ENCODE measurements around the gene TBC1D2B.
A peak's percentile ranks its signal among the peaks of the same experiment; 100 is the strongest.

Gene TBC1D2B

DNA sequence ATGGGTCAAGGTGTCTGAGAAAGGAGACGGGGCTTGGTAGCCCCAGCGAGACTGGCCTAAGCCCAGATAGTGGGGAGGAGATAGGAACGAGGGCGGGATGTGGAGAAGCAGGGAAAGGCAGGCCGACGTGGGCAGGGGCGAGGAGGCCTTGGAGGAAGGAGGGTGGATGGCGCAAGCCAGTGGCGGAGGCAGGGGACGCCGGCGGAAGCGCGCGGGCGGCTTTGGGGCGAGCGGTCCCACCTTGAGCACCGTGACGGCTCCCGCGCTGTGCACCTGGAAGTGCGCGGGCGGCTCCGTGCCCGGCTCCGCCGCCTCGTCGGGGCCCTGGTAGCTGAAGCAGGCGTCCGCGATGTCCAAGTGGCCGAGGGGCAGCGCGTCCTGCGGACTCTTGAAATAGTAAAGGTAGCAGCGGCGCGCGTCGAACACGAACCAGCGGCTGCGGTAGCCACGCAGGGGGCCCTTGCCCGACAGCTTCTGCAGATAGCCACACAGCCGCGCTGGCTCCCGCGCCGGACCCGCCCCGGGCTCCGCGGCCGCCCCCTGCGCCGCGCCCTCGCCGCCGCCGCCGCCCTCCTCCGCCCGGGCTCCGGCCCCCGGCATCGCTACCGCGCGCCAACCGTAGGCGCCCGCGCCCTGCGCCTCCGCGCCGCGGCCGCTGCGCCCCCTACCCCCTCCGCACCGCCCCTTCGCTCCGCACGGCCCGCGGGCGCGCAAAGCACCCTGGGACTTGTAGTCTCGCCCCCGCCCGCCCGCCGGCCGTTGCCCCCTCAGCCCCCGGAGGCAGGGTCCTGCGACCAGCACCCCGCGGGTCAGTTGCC, at the start of gene TBC1D2B:
Gene TBC1D2B (minus strand): TSS at position 659 of the 818 bp plus-strand sequence. CDS start 59 bp downstream, at position 600.
- peak; percentile 55 for DNase-seq (ENCODE audit: low read depth)

DNA sequence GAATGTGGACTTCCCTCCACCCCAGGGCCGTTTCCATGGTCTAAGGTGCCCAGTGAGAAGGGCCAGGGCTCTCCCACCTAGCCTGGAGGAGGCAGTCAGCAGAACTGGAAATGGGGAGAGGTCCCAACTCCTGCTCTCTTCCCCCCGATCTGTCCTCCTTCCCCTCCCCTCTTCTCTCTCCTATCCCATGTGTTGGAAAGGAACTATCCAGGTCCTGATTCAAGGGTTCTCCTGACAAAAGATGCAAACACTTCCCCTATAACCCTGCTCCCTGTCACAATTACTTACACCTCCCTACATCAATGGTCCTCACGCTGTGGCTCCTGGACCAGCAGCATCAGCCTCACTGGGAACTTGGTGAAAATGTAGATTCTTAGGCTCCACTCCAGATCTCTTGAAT, 47.8 kb upstream of the TBC1D2B start:
- DNase-seq (ENCODE audit: low read depth): no peak

DNA sequence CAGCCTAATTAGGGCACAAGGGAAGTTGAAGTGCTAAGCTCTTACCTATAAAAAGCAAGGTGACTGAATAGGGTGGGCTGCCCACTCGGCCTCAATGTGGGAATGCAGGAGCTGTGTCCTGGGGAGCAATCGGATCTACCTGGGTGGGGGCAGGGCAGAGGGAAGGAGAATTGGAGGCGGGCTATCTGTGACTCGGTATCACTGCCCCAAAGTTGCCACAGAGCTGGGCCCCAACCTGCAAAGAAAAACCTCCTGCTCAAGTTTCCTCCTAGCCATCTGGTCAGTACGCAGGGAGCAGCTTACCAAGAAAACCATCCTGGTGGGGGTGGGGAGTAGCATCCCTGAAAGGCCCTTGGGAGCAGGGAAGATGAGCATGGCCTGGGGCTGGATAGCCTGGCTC, 43.0 kb upstream of the TBC1D2B start:
- no peak for DNase-seq (ENCODE audit: low read depth)

DNA sequence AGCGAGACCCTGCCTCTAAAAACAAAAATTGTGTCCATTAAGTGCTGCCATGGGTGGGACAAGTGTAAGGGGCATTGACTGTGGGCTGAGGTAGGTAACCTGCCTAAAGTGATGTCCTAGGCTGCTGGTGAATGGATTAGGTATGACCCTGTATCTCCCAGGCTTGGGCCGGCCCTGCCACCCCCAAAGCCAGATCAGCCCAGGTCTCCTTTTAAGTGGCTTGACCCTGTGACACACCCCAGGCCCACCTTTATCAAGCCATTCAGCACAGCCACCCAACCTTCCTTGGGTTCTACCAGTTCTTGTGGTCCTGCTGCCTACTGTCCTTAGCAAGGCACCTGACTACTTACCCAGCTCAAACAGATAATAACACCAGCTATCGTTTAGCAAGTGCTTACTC, 35.0 kb upstream of the TBC1D2B start:
- no peak for DNase-seq (ENCODE audit: low read depth)

DNA sequence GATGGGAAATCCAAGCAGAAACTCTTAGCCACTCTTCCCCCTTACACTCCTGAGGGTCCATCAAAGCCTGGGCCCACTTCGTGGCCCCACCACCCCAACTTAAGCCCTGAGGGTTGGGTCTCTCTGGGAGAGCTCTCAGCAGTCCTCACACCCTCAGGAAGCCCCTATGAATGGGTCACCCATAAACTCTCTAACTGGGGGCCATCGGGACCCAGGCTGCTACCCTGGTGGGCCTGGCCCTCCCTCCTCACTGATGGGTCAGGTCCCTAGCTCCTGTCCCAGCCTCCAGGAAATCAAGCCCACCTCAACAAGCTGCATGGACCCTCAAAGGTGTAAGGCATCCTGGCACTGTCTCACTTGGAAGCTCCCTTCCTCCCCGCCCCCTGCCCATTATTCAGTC, 34.3 kb upstream of the TBC1D2B start:
- DNase-seq (ENCODE audit: low read depth): no peak

DNA sequence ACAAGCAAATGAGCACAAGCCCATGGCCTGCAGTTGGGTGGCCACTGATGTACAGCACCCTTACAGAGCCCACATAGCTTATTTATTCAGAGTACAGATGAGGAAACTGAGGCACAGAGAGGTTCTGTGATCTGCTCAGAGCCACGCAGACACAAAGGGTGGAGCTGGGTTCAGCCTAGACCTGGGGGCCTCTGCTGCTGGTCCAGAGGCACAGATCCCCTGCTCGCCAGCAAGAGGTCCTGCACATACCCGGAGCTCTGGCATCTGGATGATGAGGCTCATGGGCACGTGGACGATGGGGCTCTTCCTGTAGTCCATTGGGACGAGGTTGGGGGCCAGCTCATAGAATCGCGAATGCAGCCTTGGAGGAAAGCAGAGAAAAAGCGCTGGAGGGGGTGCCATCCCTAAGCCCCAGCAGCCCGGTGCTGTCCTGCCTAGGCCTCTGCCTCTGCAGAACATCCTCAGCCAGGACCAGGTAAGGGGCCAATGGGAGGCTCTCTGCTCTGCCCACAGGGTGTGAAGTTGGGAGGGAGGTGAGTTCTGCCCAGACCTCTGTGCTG, 33.5 kb upstream of the TBC1D2B start:
- no peak for DNase-seq (ENCODE audit: low read depth)

DNA sequence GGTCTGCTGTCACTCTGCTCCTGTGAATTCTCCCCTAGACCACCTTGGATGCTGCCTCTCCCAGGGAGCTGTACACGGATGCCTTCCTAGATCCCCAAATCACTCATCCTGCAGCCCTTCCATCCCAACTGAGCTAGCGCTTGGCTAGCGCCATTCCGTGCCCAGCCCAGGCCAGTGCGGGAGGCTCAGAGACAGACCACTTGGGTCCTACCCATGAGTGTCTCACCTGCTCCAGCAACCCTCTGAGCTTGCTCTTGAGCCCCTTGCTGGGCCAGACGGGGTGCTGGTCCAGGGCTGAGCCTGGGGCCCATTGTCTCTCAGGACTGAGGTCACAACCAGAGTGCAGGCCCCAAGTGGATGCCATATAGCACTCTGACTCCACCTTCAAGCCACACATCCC, 32.6 kb upstream of the TBC1D2B start:
- no peak for DNase-seq (ENCODE audit: low read depth)

DNA sequence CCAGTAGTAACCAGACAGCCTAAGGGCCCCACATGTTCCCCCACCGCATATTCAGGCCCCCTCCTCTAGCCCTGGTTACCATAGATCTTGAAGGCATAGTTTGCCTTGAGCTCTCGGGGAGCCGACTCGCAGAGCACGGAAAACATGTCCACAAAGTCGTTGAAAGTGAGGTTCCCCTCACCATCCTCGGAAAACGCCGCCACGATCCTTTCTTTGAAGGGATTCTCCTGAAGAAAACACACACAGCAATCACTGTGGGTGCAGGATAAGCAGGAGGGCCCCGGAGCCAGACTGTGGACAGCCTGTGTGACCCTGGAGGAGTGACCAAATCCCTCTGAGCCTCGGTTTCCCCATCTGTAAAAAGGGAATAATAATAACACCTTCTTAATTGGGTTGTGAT, 31.6 kb upstream of the TBC1D2B start:
- DNase-seq (ENCODE audit: low read depth): no peak

DNA sequence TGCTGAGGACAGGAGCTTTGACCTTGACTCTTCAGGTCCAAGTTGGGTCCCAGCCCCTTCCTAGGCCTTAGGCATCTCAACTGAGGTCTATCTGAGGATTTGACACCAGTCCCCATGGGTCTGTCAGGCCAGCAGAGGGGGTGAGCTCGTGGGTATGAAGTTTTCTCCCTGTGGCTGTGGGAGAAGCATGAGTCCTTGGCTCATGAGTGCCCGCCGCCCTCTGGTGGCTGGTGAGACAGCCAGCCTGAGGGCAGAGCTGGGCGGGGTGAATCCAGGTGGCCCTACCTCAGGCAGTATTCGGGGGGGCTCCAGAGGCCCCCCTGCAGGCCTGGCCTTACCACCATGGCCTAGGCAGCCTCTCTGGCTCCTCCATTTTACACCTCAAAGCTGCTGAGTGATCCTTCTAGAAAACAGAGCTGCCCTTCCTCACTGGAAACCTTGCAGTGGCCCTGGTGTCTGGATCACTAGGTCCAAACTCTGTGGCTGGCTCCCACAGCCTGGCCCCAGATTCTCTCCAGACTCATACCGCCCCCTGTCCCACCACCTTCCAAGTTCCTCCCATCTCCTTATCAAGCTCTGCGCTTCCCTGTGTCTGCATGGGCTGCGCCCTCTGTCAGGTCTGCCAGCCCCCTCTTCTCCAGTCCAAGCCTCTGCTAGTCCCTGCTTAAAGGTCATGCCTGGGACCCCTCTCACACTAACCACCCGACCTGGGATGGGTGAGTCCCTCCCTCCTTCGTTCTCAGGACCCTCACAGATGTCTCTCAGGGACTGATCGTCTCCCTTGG, 31.0 kb upstream of the TBC1D2B start:
- DNase-seq (ENCODE audit: low read depth): peak; percentile 81

DNA sequence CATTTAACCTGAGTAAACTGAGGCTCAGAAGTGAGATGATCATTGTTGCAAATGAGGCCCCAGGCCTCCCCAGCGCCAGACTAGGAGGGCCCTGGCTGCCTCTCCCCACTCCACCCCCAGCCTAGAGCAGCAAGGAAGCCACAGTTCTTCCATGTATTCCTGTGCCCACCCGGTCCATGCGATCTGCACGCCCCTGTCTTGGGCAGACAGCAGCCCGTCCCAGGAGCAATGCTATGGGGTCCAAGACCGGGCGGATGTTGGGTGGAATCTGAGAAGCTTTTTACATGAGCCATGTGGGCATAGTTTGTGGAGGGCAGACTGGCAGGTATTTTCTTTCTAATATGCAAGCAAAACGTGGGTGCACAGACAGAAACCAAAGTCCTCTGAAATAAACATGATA, 30.0 kb upstream of the TBC1D2B start:
- DNase-seq (ENCODE audit: low read depth): no peak

DNA sequence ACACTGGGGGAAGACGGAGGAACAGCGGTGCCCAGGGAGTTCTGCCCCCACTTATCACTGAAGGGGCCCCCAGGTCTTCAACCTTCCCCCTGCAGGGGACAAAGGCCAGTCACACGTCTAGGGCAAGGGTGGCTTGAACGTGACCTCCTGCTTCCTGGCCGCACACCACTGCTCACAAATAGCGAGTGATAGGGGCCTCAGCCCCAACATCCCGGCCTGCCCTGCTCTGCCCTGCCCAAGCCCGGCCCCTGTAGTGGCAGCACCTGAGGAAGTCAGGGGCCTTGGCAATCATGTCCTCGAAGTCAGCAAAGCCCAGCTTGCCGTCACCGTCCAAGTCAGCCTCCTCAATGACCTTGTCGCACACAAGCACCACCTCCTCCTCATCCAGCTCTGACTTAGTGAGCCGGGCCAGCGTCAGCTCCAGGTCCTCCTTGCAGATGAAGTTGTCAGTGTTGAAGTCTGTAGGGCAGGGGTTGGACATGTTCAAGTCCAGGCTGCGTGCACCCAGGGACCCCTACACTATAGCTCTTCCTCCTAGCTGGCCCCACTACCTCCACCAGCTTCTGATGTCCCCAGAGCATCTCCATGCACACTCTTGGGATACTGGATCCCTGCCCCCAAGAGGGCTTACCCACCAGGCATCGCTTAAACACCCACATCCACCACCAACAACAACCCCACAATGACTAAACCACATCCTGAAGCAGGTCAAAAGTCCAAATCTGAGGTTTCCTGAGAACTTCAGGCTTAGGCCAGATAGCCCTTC, 28.1 kb upstream of the TBC1D2B start:
- DNase-seq (ENCODE audit: low read depth): no peak

DNA sequence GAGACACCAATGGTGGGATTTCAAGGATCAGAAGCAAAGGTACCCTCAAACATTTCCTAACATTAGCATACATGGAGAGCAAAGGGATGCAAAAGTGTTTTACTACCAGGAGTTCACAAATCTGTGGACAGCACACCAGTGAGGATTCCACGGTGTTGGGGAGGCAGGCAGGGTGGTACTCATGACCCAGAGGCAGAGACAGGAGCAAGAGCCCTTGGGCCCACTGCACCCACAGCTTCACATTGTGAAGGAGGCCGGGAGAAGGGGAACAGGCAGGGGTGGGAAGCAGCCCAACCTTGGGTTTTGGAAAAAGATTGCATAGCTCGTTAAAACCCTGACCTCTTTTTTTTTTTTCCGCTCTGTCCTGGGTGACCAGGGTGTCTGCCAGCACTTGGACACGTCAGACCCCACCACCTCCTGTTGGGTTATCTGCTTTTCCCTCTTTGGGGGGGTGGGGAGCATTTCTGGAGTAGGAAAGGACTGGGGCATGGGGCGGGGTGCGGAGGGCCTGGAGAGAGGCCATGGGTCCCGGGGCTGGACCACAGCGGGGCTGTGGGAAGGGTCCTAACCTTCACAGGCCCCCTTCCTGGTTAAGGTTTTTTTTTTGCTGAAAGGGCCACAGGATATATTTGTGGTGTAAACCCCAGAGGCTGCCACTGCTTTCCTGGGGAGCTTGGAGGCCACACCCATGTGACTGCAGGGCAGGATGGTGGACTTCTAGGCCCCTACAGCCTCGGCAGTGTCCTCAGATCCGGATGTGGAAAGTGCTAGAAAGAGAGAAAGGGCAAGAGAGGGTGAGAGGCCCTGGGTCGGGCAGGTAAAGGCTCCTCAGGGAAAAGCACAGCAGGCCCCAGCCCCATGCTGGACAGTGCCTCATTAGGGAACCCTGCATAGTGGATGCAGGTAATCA, 27.3 kb upstream of the TBC1D2B start:
- no peak for DNase-seq (ENCODE audit: low read depth)

DNA sequence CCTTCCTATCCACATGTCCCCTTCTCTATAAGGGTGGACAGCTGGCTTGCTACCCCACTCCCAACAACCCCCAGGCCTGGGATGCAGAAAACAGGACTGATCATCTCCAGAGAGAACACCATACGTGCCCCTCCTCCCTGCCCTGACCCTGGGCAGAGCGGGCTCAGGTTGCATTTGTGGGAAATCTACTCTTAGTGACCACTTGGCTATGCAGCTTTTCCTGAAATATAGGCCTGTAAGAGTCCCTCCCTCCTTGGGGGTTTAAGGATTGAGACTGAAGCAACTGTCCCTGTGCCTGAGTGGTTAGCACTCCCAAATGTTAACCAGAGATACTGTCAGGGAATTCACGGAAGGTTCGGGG, 26.6 kb upstream of the TBC1D2B start:
- DNase-seq (ENCODE audit: low read depth): no peak

DNA sequence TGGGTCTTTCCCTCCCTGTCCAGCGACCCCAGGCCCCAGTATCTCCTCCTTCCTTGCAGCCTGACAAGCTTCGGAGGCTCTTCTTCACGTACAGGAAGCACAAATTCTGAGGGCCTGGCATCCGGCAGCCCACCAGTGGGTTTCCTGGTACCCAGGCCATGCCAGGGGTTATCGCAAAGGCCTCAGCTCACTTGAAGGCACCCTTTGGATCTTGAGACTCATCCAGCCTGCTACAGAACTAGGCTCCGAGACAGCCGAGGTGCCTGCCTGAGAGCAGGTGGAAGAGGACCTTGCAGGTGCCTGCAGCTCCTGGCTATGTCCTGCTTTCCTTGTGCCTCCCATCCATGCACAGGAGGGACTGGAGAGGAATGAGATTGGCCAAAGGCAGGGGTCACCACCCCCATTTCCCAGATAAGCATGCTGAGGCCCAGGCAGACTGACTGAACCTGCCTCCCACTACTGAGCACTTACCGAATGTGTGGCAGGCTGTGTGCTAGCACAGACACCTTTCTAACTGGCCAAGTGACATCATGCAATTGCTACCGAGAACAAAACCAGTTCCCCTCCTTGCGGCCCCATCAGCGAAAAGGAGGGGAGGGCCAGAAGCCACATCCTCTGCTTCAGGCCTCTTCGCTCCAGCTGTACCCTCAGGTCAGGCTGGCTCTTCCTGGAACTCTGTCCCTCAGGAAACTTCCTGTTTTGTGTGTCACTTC, 26.1 kb upstream of the TBC1D2B start:
- no peak for DNase-seq (ENCODE audit: low read depth)

DNA sequence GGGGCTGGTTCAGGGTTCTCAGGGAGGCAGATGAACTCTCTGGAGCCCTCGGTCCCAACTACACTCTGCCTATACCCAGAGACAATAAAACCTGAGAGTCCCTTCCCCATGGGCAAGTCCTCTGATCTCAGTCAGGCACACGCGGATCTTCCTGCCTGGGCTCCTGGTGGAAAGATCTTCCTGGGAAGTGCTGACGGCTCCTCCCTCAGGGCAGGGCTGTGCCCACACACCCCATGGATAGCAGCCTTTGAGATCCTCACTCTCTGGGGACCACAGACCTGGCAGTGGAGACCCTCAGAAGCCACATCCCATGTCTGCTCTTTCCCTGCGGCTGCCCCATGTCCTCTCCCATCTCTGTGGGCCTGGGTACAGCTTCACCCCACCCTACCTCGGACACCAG, 25.2 kb upstream of the TBC1D2B start:
- no peak for DNase-seq (ENCODE audit: low read depth)

DNA sequence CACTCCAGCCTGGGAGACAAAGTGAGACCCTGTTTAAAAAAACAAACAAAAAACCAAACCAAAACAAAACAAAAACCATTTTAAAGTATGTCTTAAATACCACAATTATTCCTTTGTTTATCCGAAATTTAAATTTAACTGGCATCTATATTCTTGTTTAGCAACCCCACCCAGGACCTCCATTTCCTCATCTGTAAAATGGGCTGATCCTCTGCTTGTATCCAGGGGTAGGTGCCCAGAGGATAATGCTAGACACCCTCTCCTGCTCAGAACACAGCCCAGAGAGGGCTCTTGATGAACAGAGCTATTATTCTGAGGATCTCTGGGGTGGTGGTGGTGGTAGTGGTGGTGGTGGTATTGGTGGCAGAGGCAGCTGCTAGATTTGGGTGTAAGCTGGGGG, 24.7 kb upstream of the TBC1D2B start:
- no peak for DNase-seq (ENCODE audit: low read depth)

DNA sequence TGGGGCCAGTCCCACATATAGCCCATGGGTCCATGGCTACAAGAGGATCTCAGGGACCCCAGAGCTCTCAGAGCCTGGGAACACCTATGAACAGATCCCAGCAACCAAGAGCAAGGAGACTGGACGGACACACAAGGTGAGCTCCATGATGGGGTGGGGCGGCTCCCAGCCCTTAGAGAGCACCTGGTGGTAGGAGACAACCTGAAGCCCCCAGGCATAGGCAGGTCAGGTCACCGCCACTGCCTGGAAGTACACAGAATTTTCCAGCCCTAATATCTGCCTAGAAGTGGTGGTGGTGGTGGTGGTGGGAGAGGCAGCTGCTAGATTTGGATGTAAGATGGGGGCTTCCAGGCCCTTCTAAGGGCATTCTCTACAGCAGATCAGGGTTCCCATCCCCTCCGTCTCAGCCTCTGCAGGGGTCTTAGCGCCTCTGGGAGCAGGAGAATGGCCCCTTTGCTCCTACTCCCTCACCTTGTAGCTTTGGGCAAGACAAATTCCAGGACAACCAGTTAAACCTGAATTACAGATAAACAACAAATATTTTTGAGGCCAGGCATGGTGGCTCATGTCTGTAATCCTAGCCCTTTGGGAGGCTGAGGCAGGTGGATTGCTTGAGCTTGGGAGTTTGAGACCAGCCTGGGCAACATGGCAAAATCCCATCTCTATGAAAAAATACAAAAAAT, 24.1 kb upstream of the TBC1D2B start:
- DNase-seq (ENCODE audit: low read depth): no peak

DNA sequence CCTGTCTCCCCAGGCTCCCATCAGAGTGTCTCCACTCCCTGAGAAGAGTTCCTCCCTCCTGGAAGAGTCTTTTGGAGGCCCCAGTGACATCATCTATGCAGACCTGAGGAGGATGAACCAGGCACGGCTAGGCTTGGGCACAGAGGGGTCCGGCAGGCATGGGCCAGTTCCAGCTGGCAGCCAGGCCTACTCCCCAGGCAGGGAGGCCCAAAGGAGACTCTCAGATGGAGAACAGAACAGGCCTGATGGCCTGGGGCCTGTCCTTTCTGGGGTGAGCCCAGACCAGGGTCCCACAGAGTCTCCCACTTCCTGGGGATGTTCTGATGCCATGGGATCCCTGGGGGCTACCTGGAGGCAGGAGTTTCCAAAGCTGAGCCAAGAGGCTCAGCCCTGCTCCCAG, 23.4 kb upstream of the TBC1D2B start:
- DNase-seq (ENCODE audit: low read depth): no peak

DNA sequence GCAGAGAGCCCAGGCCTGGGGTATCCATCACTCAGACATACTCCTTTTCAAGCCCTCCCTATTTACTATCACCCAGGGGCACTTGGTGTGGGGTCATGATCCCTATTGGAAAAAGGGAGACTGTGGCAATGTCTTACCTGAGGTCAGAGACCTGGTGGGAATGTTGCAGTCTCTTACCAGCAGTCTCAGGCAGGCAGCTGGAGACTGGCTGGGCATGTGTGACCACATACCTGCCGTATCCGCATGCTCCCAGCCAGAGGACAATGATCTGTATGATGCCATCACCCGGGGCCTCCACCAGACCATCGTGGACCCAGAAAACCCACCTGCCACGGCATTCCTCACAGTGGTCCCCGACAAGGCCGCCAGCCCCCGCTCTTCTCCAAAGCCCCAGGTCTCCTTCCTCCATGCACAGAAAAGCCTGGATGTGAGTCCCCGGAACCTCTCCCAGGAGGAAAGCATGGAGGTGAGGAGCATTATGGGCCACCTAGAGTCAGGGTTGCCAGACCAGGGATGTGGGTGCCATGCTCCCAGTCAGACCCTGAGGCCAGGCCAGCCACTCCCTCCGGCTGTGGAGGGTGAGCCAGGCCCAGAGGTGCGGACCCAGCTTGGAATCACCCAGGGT, 20.7 kb upstream of the TBC1D2B start:
- no peak for DNase-seq (ENCODE audit: low read depth)

DNA sequence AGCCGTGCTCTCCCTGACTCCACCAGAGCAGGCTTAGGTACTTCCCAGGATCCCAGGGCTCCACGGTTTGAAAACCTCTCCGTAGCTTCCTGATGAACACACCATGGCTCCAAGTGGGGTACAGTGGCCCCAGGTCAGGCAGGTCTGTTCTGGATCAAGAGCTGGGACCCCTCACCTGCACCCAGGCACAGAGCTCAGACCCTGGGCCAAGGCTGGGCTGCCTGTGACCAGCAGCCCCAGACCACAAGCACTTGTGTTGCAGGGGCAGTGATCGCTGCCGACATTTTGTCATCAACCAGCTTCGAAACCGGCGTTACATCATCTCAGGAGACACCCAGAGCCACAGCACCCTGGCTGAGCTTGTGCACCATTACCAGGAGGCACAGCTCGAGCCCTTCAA, 20.2 kb upstream of the TBC1D2B start:
- DNase-seq (ENCODE audit: low read depth): no peak
